RPMI7951 (cell line): ENCODE measurements around the gene BARX2. TPM values are rescaled to one million over a fixed set of nuclear protein-coding genes. Genes with fewer than 3 reads are reported as not detected.
A peak's percentile ranks its signal among the peaks of the same experiment; 100 is the strongest.

Experiments
- DNase-seq: peaks from one replicate; pipeline ENCODE4 v3.0.0-alpha.2; 2012; ENCODE audit warnings: low read depth
- total RNA-seq: library from RNA; depleted of rRNA; stranded (reverse); fragments of >200 nt; shearing (Covaris generic); gene quantifications from 2 replicates; pipeline ENCODE4 v1.2.3, GENCODE V29; 2014

Gene BARX2
- total RNA-seq, 1 experiment from 2014 or later = not detected

DNA sequence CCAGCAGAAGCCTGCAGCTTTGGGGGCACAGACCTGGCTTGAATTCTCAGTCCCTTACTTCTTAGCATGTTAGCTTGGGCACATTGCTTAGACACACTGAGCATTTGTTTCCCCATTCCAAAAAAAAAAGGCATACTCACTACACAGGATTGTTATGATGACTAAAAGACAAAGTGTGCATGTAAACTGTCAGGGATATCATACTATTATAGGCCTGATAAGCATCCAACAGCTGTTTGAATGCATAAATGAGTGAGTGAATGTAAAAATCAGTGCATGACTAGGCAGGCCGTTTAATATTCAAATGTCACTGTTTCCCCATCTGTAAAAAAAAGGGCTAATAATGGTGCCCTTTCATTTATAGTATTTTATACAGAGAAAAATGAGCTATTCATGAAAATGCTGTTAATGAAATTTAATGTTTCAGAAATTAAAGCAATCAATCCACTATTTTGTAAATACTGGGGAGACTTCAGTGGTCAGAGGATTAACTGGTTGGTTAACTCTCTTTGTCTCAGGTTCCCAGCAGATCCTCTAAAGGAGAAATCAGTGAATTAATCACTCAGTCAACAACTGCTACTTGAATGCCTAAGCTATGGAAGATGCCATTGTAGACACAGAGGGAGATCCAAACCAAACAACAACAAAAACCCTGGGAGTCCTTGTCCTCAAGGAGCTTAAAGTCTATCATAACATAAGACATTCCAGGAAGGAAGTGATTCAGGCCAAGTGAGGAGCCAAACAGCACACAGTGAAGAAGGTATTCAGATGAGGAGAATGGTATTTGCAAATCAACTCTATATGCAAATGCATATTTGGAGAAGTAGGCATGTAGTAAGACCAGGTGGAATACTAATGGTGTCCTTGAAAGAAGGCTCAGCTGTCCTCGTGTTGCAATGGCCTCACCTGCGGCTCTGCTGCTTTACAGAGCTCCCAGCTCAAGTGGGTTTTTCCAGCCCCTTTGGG is 26.8 kb downstream of the BARX2 start:
- no peak for DNase-seq

DNA sequence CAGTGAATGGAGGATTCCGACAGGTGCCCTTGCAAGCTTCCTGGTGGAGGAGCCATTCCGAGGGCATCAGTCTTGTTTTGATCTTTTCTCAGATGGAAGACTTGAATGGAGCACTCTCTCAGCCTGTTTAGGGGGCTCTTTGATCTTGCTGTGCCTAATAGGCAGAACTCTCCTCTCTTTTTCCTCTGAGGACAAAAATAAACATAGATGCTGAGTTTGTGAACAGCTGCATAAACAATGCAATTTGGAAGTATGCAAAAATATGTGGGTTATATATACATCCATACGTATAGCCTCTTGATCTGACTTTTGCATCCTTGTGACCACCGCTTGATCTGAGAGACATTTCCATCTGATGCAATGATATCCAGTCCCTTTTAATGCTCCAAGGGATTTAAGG is 29.1 kb downstream of the BARX2 start:
- DNase-seq = no peak

DNA sequence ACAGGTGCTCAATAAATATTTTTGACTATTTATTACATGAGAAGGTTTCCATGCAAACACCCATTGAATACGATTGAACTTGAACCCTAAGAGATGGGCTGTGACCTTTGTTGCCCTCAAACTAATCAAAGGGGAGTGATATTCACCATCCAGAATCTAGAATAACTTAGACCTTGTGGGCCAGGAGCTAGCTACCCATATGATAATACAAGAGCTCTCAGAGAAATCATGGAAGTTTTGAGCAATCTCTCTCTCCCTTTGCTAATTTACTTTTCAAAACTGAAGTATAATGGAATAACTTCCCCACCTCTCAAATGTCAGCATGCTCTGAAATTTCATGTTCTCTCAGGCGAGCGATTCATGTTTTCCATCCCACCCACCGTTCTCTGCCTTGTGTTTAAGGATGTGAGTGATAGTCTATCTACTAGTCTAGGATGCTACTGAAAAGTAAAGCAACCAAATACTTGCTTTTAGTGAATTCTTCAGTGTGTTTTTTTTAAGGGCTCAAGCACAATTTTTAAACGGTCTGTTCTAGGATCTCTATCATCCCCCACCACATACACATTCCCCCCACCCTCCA is 33.3 kb downstream of the BARX2 start:
- DNase-seq = no peak

DNA sequence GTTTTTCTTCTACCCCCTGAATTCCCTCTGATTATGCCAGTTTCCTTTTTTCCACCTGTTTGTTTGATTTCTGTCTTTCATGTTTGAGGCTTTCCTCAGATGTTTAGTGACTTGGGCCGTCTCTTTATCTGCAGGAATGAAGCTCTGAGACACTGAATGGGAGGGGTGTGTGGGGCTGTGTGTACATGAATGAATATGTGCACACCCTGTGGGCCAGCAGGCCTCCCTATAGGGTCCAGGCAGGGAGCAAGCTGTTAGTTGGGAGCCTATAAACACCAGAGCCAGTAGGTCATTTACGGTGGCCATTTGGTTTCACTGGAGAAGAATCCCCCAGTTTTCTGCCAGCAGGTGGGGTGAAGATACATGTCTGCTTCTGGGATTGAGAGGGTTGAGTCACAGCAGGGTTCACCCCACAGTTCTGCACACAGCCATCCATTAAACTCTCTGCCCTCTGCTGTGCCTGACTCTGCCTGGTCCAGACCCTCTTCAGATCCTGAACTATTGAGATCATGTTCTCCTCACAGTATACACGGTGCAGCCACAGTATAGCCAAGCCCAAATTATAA is 34.8 kb downstream of the BARX2 start:
- DNase-seq = peak; percentile 15

DNA sequence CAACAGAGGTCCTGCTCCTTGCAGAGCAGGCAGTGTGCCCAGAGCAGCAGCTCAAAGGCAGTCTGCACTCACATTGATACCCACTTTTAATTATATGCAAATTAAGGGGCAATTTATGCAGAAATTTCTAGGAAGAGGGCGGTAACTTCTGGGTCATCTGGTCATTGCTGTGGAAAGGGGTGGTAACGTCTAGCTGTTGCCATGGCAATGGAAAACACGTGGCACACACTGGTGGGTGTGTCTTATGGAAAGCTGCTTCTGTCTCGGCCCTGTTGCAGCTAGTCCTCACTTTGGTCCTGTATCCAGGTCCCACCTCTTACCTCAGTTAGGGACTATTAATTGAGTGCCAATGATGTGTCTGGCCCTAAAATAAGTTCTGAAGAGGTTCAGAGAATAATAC is 36.8 kb downstream of the BARX2 start:
- DNase-seq = no peak

DNA sequence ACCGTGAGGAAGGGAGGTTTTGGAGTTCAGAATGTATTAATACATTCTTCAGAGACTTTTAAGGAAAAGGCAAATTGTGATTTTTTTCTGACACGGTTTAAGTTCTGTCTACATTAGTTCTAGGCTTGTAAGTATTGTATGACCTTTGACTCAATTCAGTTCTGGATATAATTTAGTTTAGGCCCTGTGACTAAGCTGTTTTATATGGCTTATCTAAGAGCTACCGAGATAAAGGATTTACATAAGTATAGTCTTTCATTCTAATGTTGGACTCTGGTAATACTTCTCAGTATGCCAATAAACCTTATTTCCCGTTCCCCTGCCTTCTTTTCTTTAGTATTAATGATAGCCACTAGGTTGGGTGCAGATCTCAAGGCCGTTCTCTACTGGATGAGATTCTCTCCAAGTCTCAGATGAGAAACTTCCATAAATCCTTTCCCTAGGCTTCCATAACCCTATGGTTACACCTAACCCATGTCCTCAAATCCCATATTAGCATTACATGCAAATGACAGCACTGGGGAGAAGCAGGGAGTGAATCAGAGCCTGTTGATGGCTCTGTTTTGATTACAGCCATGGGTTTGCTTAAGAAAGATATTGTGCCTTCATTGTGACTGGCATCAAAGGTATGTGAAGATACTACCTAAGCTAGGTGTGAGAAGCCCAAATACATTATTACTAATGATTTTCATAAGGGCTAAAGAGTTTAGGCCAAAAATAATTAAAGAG is 38.7 kb downstream of the BARX2 start:
- no peak for DNase-seq

DNA sequence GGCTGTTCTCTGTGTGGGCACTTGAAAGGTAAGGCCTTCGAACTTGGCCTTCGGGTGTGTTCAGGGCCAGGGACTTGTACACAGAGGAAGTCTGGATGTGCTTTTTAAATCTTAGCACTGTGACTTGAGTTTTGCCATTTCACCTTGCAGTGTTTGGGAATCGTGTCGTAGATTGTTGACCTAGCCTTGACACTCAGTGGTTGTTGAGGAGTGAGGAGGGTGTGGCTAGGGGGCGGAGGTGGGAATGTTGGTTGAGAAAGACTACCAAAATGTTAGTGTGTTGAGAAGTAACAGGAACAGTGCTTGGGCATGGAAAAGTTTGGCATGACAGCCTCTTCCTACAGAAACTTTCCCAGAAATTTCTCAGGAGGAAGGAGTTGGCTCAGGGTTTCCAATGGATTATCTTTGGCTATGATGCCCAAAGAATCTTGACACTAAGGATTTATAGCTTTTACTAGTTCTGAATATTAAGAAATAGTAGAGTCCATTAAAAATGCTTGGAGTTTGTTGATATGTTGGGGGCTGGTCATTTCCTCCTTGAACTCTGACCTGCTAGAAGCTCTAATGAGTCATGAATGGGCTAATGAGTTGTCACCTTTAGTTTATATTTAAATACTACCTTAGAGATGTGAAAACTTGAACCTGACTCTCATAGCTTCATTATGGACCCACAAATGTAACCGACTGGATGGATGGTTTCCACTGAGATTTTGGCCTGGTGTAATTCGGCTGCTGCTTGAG is 40.6 kb downstream of the BARX2 start:
- no peak for DNase-seq

DNA sequence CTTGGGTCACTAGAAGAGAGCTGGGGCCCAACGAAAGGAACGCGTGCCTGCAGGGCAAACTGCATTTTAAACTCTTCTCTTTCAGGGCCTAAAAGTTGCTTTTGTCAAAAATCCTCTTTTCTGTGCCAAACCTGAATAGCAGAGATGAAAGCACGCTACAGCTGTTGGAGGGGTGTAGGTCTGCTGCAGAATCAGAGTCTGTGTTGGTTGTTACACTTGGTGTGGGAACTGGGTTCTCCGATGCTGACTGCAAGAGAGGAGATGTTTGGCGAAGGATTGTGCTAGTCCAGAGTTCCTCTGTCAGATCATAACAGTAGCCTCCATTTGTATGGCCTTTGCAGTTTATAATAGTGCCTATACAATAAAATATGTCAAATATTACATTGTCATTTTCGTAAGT is 41.8 kb downstream of the BARX2 start:
- no peak for DNase-seq

DNA sequence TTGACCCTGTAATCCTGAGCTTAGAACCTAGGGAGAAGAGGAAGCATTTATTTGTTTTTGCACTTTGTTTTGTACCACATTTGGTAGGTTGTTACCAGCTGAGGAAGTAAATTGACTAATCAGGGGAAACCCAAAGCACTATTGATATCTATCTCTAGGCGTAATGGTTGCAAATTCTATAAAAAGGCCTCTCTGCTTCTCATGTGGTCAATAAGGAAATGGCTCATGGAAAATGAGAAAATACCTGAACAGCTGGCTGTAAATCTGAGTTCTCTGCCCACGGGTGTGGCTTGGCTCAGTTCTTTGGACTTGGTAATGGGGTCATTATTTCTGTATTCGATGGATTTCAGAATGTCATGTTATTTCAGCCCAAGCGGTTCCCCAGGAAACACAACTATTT is 42.4 kb downstream of the BARX2 start:
- no peak for DNase-seq

DNA sequence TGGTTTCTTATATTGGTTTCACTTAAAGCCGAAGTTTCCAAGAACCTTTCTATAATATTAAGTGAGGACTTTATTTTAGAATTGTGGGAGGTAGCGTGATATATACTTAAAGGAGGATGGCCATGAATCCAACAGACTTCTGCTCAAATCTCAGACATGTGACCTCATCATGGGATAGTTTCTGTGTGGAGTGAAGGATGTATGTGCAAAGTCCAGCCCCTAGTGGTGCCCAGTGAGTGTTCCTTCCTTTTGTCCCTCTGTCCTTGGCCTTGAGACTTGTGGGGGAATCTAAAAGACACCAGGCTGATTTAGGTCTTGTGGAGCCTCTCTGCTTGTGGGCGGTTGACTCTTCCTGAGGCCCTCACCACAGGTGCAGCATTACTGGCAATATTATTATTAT is 43.7 kb downstream of the BARX2 start:
- DNase-seq = no peak

DNA sequence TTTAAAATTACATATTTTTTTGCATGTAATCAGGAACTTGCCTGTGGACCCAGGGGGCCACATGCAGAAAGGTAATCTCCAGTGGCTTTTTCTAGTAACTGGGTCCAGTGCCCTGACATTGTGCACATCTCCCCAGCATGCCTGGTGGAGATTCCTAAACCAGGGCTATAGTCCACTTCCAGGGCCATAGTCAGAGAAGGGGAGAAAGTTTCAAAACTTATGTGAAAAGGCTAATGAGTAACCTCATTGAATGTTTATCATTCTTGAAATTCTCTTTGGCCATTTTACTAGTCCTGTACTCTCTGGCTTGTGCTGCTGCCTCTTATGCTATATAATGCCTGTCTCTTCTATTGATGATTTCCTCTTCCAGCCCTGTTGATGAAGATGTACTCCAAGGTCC is 47.8 kb downstream of the BARX2 start:
- no peak for DNase-seq

DNA sequence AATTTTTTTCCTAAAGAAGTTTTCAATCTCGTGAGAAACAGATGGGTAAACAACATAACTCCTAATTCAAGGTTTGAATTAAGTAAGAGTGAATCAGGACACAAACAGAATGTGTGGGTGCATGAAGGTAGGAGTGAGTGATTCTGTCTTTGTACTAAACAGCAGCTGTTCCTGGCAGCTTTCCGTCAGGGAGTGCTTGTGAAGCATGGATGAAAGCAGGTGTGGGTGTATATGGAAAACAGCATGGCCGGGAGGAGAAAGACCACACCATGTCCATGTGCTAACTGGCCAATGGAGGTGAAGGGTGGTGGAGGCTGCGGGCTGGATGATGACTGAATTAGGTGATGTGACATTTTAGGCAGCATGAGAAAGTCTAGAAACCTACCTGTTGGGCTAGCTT is 49.6 kb downstream of the BARX2 start:
- no peak for DNase-seq

DNA sequence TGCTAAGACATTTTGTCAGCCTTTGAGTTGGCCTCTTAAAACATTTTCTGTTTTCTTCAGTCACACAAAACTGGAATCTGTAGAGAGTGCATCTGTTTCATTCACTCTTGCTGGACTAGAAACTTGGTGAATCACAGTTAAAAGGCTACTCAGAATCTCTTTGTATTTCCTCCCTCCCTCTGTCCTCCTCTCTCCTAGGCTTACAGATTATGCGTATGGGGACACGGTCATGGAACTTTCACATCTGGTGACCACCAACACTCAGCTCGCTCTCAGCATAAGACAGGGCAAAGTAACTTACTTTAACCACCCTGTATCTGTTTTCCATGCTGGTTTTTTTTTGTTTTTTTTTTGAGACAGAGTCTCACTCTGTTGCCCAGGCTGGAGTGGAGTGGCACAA is 50.4 kb downstream of the BARX2 start:
- no peak for DNase-seq

DNA sequence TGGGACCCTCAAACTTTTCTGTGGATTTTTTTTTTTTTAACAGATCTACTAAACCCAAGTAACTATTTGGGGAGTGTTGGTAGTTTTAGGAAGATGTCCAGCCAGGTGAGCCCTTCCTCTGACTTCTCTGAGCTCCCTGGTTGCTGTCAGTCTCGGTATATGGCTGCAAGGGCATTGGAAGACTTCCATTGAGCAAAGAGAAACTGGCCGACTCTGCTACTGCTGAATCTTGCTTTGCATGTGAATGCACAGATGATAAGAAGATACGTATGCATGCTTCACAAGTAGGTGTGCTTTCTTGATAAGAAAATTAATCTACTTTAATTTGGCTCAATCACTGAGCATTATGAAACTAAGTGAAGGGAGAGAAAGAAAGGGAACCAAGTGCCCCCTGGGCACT is 51.1 kb downstream of the BARX2 start:
- no peak for DNase-seq

DNA sequence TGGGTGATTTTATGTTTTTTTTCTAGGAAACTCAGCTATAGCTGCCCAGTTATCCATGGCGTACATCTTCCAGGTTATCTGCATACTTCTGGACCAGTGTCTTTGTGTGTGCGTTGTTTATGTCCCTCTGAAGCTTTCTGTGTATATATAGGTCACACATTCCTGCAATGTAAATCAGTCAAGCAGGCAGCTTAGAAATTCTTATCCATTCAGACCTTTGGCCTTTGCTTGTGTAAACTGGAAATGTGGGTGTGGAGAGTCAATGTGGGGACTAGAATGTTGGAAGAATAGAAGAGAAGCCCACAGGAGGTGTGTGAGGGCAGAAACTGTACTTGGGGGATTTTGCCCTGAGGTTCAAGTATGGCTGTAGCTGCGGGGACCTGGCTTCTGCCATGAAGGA is 51.7 kb downstream of the BARX2 start:
- no peak for DNase-seq

DNA sequence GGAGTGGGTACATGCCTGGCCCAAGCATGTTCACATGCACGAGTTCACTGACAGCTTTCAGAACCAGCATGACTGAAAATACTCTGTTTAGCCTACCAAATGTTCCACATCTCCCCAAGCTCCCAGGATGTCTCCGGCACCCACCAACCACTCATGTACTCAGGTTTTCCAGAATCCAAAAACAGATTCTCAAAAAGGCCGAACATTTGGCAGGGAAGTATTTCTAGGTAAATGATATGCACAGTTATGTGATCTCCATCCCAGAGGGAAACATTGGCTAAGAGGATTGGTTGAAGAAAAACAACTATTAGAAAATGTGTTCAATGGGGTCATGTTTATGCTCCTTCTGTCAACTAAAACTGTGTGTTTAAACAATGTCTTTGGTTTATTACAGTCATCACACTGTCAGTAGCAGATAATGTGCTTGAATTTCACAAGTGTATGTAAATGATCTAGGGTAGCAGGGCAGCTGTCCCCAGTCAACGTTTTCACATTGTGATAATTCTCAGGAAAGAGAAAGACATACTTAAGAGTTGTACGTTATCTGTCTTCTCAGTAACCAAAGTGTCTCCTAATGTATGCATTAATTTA is 52.3 kb downstream of the BARX2 start:
- no peak for DNase-seq

DNA sequence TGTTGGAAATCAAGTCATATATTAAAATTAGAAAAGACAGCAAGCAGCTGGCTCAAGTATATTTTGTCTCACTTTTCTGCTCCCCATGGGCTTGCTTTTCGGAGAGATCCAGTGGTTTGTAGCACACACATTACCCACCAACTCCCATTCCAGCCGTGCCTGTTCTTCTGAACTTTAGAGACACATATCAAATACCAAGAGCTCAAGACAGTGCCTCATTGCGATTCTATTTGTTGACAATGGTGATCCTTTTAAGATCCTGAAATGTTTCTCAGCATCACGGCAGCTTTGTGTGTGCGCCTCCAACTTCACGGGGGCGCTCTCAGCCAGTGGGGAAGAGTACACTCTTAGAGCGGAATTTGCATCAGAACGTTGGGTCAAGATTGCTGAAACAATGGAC is 52.9 kb downstream of the BARX2 start:
- no peak for DNase-seq

DNA sequence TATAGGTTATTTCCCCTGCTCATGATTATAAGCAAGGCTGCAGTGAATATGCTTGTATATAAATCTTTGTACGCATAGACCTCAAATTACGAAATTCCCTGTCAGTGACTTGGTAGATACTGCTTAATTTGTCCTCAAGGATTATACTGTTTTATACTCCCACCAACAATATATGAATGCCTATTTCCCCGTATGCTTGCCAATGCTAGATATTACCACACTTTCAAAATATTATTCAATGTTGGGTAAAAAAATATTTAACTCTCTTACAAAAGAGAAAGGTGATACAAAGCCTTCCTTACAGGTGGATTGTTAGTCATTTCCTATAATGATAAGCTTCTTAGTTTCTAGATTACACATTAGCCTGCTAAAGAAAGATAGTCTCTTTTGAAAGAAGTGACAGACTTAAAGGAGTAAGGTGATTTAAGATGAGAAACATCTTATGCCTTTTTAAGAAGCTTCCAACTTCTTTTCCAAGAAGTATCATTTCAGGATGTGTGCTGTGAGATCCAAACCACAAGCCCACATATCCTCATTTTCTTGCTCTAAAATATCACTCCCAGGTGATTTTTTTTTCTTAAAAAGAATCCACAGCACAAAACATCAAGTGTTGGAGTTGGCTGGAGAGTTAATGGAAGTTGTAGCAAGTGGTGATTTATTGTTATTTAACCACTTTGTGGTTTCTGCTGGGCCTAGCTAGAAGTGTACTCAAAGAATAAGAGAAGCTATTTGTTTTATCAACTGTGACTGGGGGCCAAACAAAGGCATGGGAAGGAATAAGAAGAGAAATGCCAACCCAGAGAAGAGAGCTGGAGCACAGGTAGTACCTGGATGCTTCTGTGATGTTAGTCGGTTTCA is 59.2 kb downstream of the BARX2 start:
- no peak for DNase-seq

DNA sequence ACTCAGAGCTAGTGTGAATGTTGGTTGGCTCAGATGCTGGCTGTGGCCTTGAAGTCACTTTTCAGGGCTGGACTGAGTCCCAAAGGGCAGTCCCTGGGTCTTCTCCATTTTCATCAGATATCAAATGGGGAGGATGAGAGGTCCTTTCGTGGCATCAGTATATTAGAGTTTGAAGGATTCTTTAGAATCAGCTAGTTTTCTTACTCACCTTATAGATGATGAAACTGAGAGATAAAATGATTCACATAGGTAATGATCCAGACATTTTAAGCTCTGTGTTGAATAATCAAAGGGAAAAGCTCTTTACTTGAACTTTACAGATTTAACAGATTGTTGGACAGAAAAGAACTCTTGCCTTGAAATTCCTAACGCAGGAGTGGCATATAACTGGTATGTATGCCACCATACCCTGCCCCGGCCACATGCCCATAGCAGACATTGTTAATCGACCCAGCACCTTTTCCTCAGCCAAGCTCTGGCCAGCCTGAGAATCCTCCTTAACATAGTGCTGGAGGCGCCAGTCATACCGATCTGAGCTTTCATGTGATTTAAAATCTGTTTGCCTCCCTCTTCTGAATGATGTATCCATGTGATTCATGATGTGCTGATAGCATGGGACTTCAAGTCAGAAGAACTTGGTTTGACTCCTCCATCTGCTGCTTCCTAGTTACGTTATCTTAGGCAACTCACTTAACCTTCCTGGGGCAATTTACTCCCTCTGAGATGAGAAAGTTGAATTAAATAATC is 60.0 kb downstream of the BARX2 start:
- no peak for DNase-seq

DNA sequence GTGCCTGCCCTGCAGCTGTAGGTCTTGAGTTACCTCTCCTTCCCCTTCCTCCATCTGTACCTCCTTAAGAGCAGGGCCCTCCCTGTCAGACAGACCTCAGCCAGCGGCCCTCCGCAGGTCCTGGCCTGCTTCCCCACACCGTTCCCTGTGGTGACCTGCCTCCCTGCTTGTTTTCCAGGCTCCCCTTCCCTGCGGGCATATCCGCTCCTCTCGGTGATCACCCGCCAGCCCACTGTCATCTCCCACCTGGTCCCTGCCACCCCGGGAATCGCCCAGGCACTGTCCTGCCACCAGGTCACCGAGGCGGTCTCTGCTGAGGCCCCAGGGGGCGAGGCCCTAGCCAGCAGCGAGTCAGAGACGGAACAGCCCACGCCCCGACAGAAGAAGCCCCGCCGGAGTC is 60.9 kb downstream of the BARX2 start:
- DNase-seq = no peak
